ENCODE measurements around the gene CEP128.

DNA sequence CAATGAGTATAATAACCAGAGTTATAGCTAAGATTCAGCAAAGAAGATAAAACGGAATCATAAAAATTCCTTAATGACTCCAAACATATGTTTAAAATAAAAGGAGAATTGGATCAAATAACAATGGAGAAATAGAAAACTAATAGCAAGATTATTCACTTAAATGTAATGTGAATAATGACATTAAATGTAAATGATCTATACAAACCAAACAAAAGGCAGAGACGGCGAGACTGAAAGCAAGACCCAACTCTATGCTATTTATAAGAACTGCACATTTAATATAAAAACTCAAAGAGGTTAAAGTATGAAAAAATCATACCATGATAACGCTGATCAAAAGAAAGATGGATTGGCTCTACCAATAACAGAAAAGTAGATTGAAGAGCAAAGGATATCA lies 10.0 kb upstream of the CEP128 start:
- TF ChIP-seq, protein P1, sequence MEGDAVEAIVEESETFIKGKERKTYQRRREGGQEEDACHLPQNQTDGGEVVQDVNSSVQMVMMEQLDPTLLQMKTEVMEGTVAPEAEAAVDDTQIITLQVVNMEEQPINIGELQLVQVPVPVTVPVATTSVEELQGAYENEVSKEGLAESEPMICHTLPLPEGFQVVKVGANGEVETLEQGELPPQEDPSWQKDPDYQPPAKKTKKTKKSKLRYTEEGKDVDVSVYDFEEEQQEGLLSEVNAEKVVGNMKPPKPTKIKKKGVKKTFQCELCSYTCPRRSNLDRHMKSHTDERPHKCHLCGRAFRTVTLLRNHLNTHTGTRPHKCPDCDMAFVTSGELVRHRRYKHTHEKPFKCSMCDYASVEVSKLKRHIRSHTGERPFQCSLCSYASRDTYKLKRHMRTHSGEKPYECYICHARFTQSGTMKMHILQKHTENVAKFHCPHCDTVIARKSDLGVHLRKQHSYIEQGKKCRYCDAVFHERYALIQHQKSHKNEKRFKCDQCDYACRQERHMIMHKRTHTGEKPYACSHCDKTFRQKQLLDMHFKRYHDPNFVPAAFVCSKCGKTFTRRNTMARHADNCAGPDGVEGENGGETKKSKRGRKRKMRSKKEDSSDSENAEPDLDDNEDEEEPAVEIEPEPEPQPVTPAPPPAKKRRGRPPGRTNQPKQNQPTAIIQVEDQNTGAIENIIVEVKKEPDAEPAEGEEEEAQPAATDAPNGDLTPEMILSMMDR (IDR thresholded peaks at IDR 0.05), result no peak
- no peak for TF ChIP-seq POLR2AphosphoS5 (IDR thresholded peaks at IDR 0.05)
- TF ChIP-seq POLR2A (IDR thresholded peaks at IDR 0.05), result no peak

All from suprapubic skin (tissue), 4 donors.